Thoracic aorta (tissue), 2 donors: ENCODE data around the gene HEG1. TPM values are rescaled to one million over a fixed set of nuclear protein-coding genes. Genes with fewer than 3 reads are reported as not detected.

ENCODE experiments used
- ATAC-seq: fragments of 150-250 bp; one replicate; pipeline ENCODE4 v1.8.0; 2017; ENCODE audit warnings: low read depth; ENCODE audit not compliant: insufficient number of reproducible peaks, low FRiP score
- DNase-seq: peaks from one replicate; pipeline ENCODE4 v3.0.0-alpha.2; 2020; ENCODE audit warnings: low spot score
- H3K27ac ChIP-seq, 2 donors: fragments of 200-600 bp; sonication (generic); 1 replicate in 1 of 2; 2 replicates in 1 of 2; pipeline ENCODE4 v1.5.1; 2016; ENCODE audit warnings: mild to moderate bottlenecking in 2 of 2, moderate library complexity in 2 of 2
- H3K27me3 ChIP-seq: fragments of 200-600 bp; sonication (generic); replicated peaks from 2 replicates; pipeline ENCODE4 v1.6.0; 2016; ENCODE audit warnings: mild to moderate bottlenecking; ENCODE audit not compliant: insufficient read depth
- H3K36me3 ChIP-seq: fragments of 200-600 bp; sonication (generic); one replicate; pipeline ENCODE4 v1.5.1; 2016
- H3K4me1 ChIP-seq, 2 donors: fragments of 200-600 bp; sonication (generic); 1 replicate in 1 of 2; 2 replicates in 1 of 2; pipeline versions ENCODE4 v1.5.1 to v1.6.0; 2016; ENCODE audit warnings: low read depth in 2 of 2, mild to moderate bottlenecking in 1 of 2; ENCODE audit not compliant: control insufficient read depth in 1 of 2
- H3K4me3 ChIP-seq: fragments of 200-600 bp; sonication (generic); 2 replicates; pipeline ENCODE4 v1.5.1; 2016; ENCODE audit warnings: mild to moderate bottlenecking
- H3K9me3 ChIP-seq: fragments of 200-600 bp; sonication (generic); 2 replicates; pipeline ENCODE4 v1.5.1; 2016
- CTCF ChIP-seq: fragments of 200-600 bp; sonication (generic); IDR thresholded peaks from one replicate; pipeline ENCODE4 v1.5.1; 2019; ENCODE audit warnings: antibody characterized with exemption
- total RNA-seq, 2 donors: library from RNA; depleted of rRNA; stranded (reverse); fragments of >200 nt; gene quantifications; one replicate each; pipeline versions ENCODE4 v1.1.0 to v1.2.3, GENCODE V29; 2016

Gene HEG1
- total RNA-seq, 2 donors from 2014 or later = 114 to 168 TPM

- no peak for TF ChIP-seq CTCF
- H3K4me1 ChIP-seq = peaks cover 37 to 54% of the 10 kb centered on the region in 2 donors
- DNase-seq (no peak), ATAC-seq (no peak)
- H3K27me3 ChIP-seq = no peaks in the 10 kb centered on the region
- H3K9me3 ChIP-seq = no peaks in the 10 kb centered on the region
- H3K27ac ChIP-seq = peak overlapping the region; percentile 87 to 93
- H3K4me3 ChIP-seq = peak overlapping the region; percentile 73
- H3K36me3 ChIP-seq = no peaks in the 10 kb centered on the region
Measured at GRCh38 chr3:125055331-125055912, 375 bp downstream of the HEG1 start.

- H3K4me1 ChIP-seq = peaks cover 37 to 54% of the 10 kb centered on the region in 2 donors
- ATAC-seq = no peak
- no peaks in the 10 kb centered on the region for H3K36me3 ChIP-seq
- DNase-seq = no peak
- TF ChIP-seq CTCF = no peak
- no peaks in the 10 kb centered on the region for H3K27me3 ChIP-seq
- H3K9me3 ChIP-seq = no peaks in the 10 kb centered on the region
- H3K27ac ChIP-seq = peak overlapping the region; percentile 87 to 93
- peak overlapping the region; percentile 73 for H3K4me3 ChIP-seq
Measured at GRCh38 chr3:125054449-125055329, 1.1 kb downstream of the HEG1 start.

GRCh38 chr3:125054062-125054448, 1.7 kb downstream of the HEG1 start:
- Histone ChIP-seq H3K27ac (peak overlapping the region; percentile 87 to 93), H3K27me3 (no peaks in the 10 kb centered on the region), H3K9me3 (no peaks in the 10 kb centered on the region), H3K36me3 (no peaks in the 10 kb centered on the region), H3K4me1 (peaks cover 37 to 60% of the 10 kb centered on the region in 2 donors), H3K4me3 (peak overlapping the region; percentile 73)
- ATAC-seq (no peak), DNase-seq (no peak)
- no peak for TF ChIP-seq CTCF

GRCh38 chr3:125053304-125053699, 2.5 kb downstream of the HEG1 start:
- H3K9me3 ChIP-seq = no peaks in the 10 kb centered on the region
- no peaks in the 10 kb centered on the region for H3K27me3 ChIP-seq
- DNase-seq (no peak), ATAC-seq (no peak)
- peak overlapping the region; percentile 73 for H3K4me3 ChIP-seq
- peaks cover 39 to 66% of the 10 kb centered on the region in 2 donors for H3K4me1 ChIP-seq
- TF ChIP-seq CTCF = no peak
- H3K36me3 ChIP-seq = no peaks in the 10 kb centered on the region
- H3K27ac ChIP-seq = peak overlapping the region; percentile 87 to 93

GRCh38 chr3:125052624-125053303, 3.0 kb downstream of the HEG1 start:
- ATAC-seq = peak; percentile 27
- TF ChIP-seq CTCF = no peak

More at GRCh38 chr3:125052624-125053303, 3.0 kb downstream of the HEG1 start:
- Histone ChIP-seq H3K27me3 (no peaks in the 10 kb centered on the region), H3K4me1 (peaks cover 41 to 66% of the 10 kb centered on the region in 2 donors), H3K4me3 (peak overlapping the region; percentile 73), H3K36me3 (no peaks in the 10 kb centered on the region), H3K27ac (peak overlapping the region; percentile 87 to 93), H3K9me3 (no peaks in the 10 kb centered on the region)
- no peak for DNase-seq
